ENCODE data around the gene CARD10. TPM values are rescaled to one million over a fixed set of nuclear protein-coding genes. Genes with fewer than 3 reads are reported as not detected.

The CARD10 gene
- total RNA-seq = 15.7 and 20.4 TPM in 2 replicates

GRCh38 chr22:37519268-37520195 is at the start of gene CARD10:
TSS of gene CARD10 (minus strand) at chr22:37519415. CDS start at chr22:37519200, 215 bp downstream.

GRCh38 chr22:37559901-37560607 is 40.8 kb upstream of the CARD10 start, which contains the start of gene CDC42EP1:
TSS of gene CDC42EP1 (plus strand) at chr22:37560480. CDS start at chr22:37566350, 5,870 bp downstream.

GRCh38 chr22:37486224-37486845 is 32.9 kb downstream of the CARD10 start, which contains the start of gene MFNG:
TSS of gene MFNG (minus strand) at chr22:37486384. CDS start at chr22:37486177, 207 bp downstream.

Other genes starting within 250 kb of the CARD10 start
- gene CYTH4, start 236.9 kb downstream of the CARD10 start, total RNA-seq = under 0.01 TPM in 2 replicates
- 0.68 and 1.1 TPM in 2 replicates for gene ELFN2, start 91.9 kb downstream of the CARD10 start, total RNA-seq
- gene MFNG, start 33.0 kb downstream of the CARD10 start, total RNA-seq = 2.1 and 2.7 TPM in 2 replicates
- gene CDC42EP1, start 41.1 kb upstream of the CARD10 start, total RNA-seq = 14.4 and 37.9 TPM in 2 replicates
- gene LGALS2, start 60.7 kb upstream of the CARD10 start, total RNA-seq = not detected in 2 replicates
- gene GGA1, start 89.4 kb upstream of the CARD10 start, total RNA-seq = 31.4 and 56.5 TPM in 2 replicates
- 16.4 and 95.3 TPM in 2 replicates for gene SH3BP1, start 120.3 kb upstream of the CARD10 start, total RNA-seq
- 3.5 and 3.8 TPM in 2 replicates for gene PDXP, start 139.3 kb upstream of the CARD10 start, total RNA-seq
- 594 and 1,091 TPM in 2 replicates for gene LGALS1, start 156.2 kb upstream of the CARD10 start, total RNA-seq
- 26.5 and 33.2 TPM in 2 replicates for gene NOL12, start 166.9 kb upstream of the CARD10 start, total RNA-seq
- 26.3 and 70.3 TPM in 2 replicates for gene TRIOBP, start 177.6 kb upstream of the CARD10 start, total RNA-seq

Data from nasal cavity respiratory epithelium epithelial cell of viscerocranial mucosa (primary cell).